K562 (cell line): Measurements from ENCODE around the gene PLD1. TPM values are rescaled to one million over a fixed set of nuclear protein-coding genes. Genes with fewer than 3 reads are reported as not detected.

Source experiments
- ATAC-seq: fragments of 200-7000 bp; cut with Tn5 transposase; 3 replicates; pipeline ENCODE4 v1.9.1; 2020; ENCODE audit warnings: moderate library complexity
- BruUV-seq: library from RNA; stranded (reverse); fragments of 400-500 nt; replicated peaks from 2 replicates; lab custom pipeline; 2021; lab: Mats Ljungman, UMichigan
- CTCF ChIA-PET: fragments of 300-600 bp; formaldehyde crosslinking; extraction: SDS; loops from one replicate; lab custom pipeline; 2021; ENCODE audit warnings: low intra/inter-chr PET ratio; lab: Yijun Ruan, JAX
- POLR2A ChIA-PET: fragments of 300-600, 350-650 bp; sonication (Branson Sonifier 250); formaldehyde crosslinking; extraction: SDS; loops from one replicate; lab custom pipeline; 2021; ENCODE audit warnings: antibody characterized with exemption, inconsistent platforms; lab: Yijun Ruan, JAX
- DNase-seq, 4 experiments: peaks; one replicate each; pipeline versions ENCODE4 v3.0.0 to v3.0.0-alpha.2; 2011 to 2018; ENCODE audit warnings: low spot score in 3 of 4, mixed read lengths in 3 of 4; ENCODE audit errors: extremely low read depth in 1 of 4
- FAIRE-seq: peaks from 2 replicates; lab custom pipeline; 2011; peaks lifted over from hg19 to GRCh38; lab: Jason Lieb, UNC
- H2AFZ ChIP-seq: 2 replicates; pipeline ENCODE4 v1.6.0; 2011; ENCODE audit warnings: low read depth, low read length, control low read depth, inconsistent platforms
- H3K27ac ChIP-seq: fragments of 200-600 bp; 3 replicates; pipeline ENCODE4 v1.8.0; 2011; ENCODE audit warnings: low read depth, mild to moderate bottlenecking, control low read depth, inconsistent platforms, low read length, moderate library complexity, mixed read lengths; ENCODE audit errors: extremely low read depth
- H3K27me3 ChIP-seq, 2 experiments: fragments of 300-600 bp in 1 of 2; 2 replicates in 1 of 2; 3 replicates in 1 of 2; pipeline versions ENCODE4 v1.6.0 to v1.8.0; 2011; ENCODE audit warnings: inconsistent platforms in 2 of 2, low read length in 2 of 2, mild to moderate bottlenecking in 1 of 2, mixed read lengths in 1 of 2, moderate library complexity in 1 of 2; ENCODE audit not compliant: control insufficient read depth in 2 of 2, insufficient read depth in 2 of 2
- H3K36me3 ChIP-seq: fragments of 300-600 bp; 3 replicates; pipeline ENCODE4 v1.8.0; 2011; ENCODE audit warnings: mild to moderate bottlenecking, low read length, inconsistent platforms; ENCODE audit not compliant: control insufficient read depth, insufficient read depth
- H3K4me1 ChIP-seq, 2 experiments: fragments of 200-600 bp in 1 of 2; replicated peaks in 1 of 2; 2 replicates in 1 of 2; 3 replicates in 1 of 2; pipeline versions ENCODE4 v1.5.1 to v1.8.0; 2011; ENCODE audit warnings: inconsistent platforms in 2 of 2, low read length in 2 of 2, mild to moderate bottlenecking in 1 of 2, mixed read lengths in 1 of 2, moderate library complexity in 1 of 2; ENCODE audit not compliant: control insufficient read depth in 2 of 2, insufficient read depth in 2 of 2
- H3K4me2 ChIP-seq: 2 replicates; pipeline ENCODE4 v1.6.1; 2011; ENCODE audit warnings: low read length, control low read depth, inconsistent platforms, mixed read lengths; ENCODE audit not compliant: insufficient read depth
- H3K4me3 ChIP-seq: fragments of 200-600 bp; sonication (generic), shearing (Covaris generic); 2 replicates; pipeline ENCODE4 v1.5.1; 2016; ENCODE audit warnings: control low read depth, inconsistent platforms
- H3K79me2 ChIP-seq: fragments of 200-600 bp; 3 replicates; pipeline ENCODE4 v1.8.0; 2011; ENCODE audit warnings: low read length, inconsistent platforms; ENCODE audit not compliant: control insufficient read depth, insufficient read depth
- H3K9ac ChIP-seq, 2 experiments: 2 replicates each; pipeline versions ENCODE4 v1.6.0 to v1.6.1; 2011; ENCODE audit warnings: low read depth in 2 of 2, low read length in 2 of 2, control low read depth in 1 of 2, inconsistent platforms in 1 of 2, mild to moderate bottlenecking in 1 of 2, mixed read lengths in 1 of 2; ENCODE audit not compliant: insufficient read depth in 1 of 2
- H3K9me1 ChIP-seq: one replicate; pipeline ENCODE4 v1.6.0; 2011; ENCODE audit warnings: inconsistent platforms, mild to moderate bottlenecking, low read length, moderate library complexity; ENCODE audit not compliant: control insufficient read depth, insufficient read depth
- H3K9me3 ChIP-seq: replicated peaks from 2 replicates; pipeline ENCODE4 v1.5.1; 2011; ENCODE audit warnings: low read depth, low read length, inconsistent platforms; ENCODE audit not compliant: control insufficient read depth, insufficient read depth
- H4K20me1 ChIP-seq: replicated peaks from 2 replicates; pipeline ENCODE4 v1.6.1; 2011; ENCODE audit warnings: low read length, inconsistent platforms, mixed read lengths; ENCODE audit not compliant: control insufficient read depth, insufficient read depth
- ATF3 ChIP-seq, 2 experiments: fragments of 450-650 bp in 1 of 2; sonication (generic) in 1 of 2; formaldehyde crosslinking in 1 of 2; IDR thresholded peaks in 1 of 2; conservative IDR thresholded peaks in 1 of 2; 2 replicates each; pipeline versions ENCODE4 v1.6.1 to v1.8.1; 2016 to 2023; ENCODE audit warnings: mild to moderate bottlenecking in 2 of 2, moderate library complexity in 2 of 2, inconsistent platforms in 1 of 2, missing genetic modification reagents in 1 of 2
- CEBPG ChIP-seq, 3 experiments: fragments of 200-800 bp in 1 of 3; sonication (Bioruptor generic) in 1 of 3; sonication (generic) in 1 of 3; formaldehyde crosslinking in 1 of 3; IDR thresholded peaks in 2 of 3; conservative IDR thresholded peaks in 1 of 3; 2 replicates each; pipeline versions ENCODE4 v1.6.1 to v1.8.0; 2016 to 2022; ENCODE audit warnings: missing compliant biosample characterization in 2 of 3, missing genetic modification characterization in 2 of 3, mild to moderate bottlenecking in 1 of 3, missing genetic modification reagents in 1 of 3
- L3MBTL2 ChIP-seq: fragments of 450-650 bp; IDR thresholded peaks from 2 replicates; pipeline ENCODE4 v1.6.1; 2016; ENCODE audit warnings: mild to moderate bottlenecking, moderate library complexity
- MEF2A ChIP-seq: IDR thresholded peaks from 2 replicates; pipeline ENCODE4 v1.6.1; 2011; ENCODE audit warnings: low read depth, mild to moderate bottlenecking, low read length, moderate library complexity; ENCODE audit not compliant: control insufficient read depth
- MEIS2 ChIP-seq: fragments of 450-650 bp; IDR thresholded peaks from 2 replicates; pipeline ENCODE4 v1.6.1; 2014; ENCODE audit warnings: mild to moderate bottlenecking; ENCODE audit not compliant: partially characterized antibody
- MYC ChIP-seq, 2 experiments: fragments of 250-450 bp in 1 of 2; sonication (Bioruptor Pico) in 1 of 2; IDR thresholded peaks; 2 replicates each; pipeline versions ENCODE4 v1.5.1 to v1.6.1; 2012 to 2021; ENCODE audit warnings: low read depth in 2 of 2, borderline replicate concordance in 1 of 2, improper control_type of control experiment in 1 of 2, low read length in 1 of 2, mild to moderate bottlenecking in 1 of 2, moderate library complexity in 1 of 2
- PBX2 ChIP-seq, 2 experiments: IDR thresholded peaks in 1 of 2; conservative IDR thresholded peaks in 1 of 2; 2 replicates each; pipeline ENCODE4 v1.6.1; 2016; ENCODE audit warnings: low read depth in 2 of 2, mild to moderate bottlenecking in 1 of 2, missing compliant biosample characterization in 1 of 2, missing genetic modification characterization in 1 of 2, moderate library complexity in 1 of 2
- RAD21 ChIP-seq, 2 experiments: fragments of 250-450 bp in 1 of 2; fragments of 450-650 bp in 1 of 2; sonication (Bioruptor Pico) in 1 of 2; formaldehyde crosslinking in 1 of 2; IDR thresholded peaks in 1 of 2; conservative IDR thresholded peaks in 1 of 2; 2 replicates each; pipeline versions ENCODE4 v1.4.0 to v1.8.0; 2020 to 2022; ENCODE audit warnings: mild to moderate bottlenecking in 2 of 2, moderate library complexity in 1 of 2
- RBM39 ChIP-seq: fragments of 200-400 bp; formaldehyde crosslinking; optimal IDR thresholded peaks from 2 replicates; pipeline ENCODE3; 2018; ENCODE audit warnings: low read depth, low read length
- WGBS: fragments of 100-300 bp; shearing (Covaris generic); methylation state at CpG from one replicate; pipeline ENCODE4 v1.1.6; 2016; ENCODE audit warnings: low coverage, mixed read lengths; ENCODE audit not compliant: insufficient coverage; ENCODE audit errors: missing lambda C conversion rate; 5-methylcytosine and 5-hydroxymethylcytosine counted together
- in situ Hi-C: fragments of 300-500 bp; cut with MboI; formaldehyde crosslinking; loops from 4 replicates; pipeline ENCODE4 v1.15.0; 2018; ENCODE audit warnings: inconsistent platforms, mixed read lengths
- intact Hi-C: fragments of 100-400 bp; cut with micrococcal nuclease; formaldehyde crosslinking; loops from 2 replicates; pipeline ENCODE4 v1.14.2; 2022
- polyA plus RNA-seq, 8 experiments: library from polyadenylated mRNA; depleted of rRNA in 4 of 8; stranded (reverse) in 5 of 8; unstranded in 3 of 8; fragments of >200 nt; fragmentation: Nextera tagmentation in 2 of 8; fragmentation: Illumina TruSeq in 1 of 8; extraction: Ambion mirVana in 2 of 8; extraction: Trizol in 1 of 8; gene quantifications; 2 replicates each; pipeline versions ENCODE4 v1.2.1 to v1.2.3, GENCODE V29; 2011 to 2014; ENCODE audit warnings: inconsistent platforms in 1 of 8, missing spikeins in 1 of 8
- total RNA-seq, 7 experiments: library from RNA; depleted of rRNA in 6 of 7; stranded (reverse); fragments of >200 nt in 6 of 7; fragmentation: Illumina TruSeq in 2 of 7; extraction: Trizol in 2 of 7; gene quantifications; 2 replicates each; pipeline versions ENCODE4 v1.2.1 to v1.2.3, GENCODE V29; 2011 to 2021; ENCODE audit warnings: low replicate concordance in 1 of 7

Gene PLD1
- total and polyA plus RNA-seq, 9 of the 15 experiments (the other 6 are each of a cell fraction or from before 2014, with no cell fraction given): 8.4 to 26.1 (median 18.6) TPM

GRCh38 chr3:171788546-171789351 is 21.5 kb downstream of the PLD1 start:
- BruUV-seq: no TSS peak
- TF ChIP-seq L3MBTL2 (peak; percentile 51; the same call in 1 of the 2 replicates), MEIS2 (peak; percentile 7), CEBPG (CRISPR knock-in tag; IDR thresholded peaks at IDR 0.05) (no peak), CEBPG (tag; conservative IDR thresholded peaks at IDR 0.05 in 1 of 2, IDR thresholded peaks at IDR 0.05 in 1 of 2) (peak in 1 of 2 experiments; percentile 62; a peak in 2 of 4 replicates), PBX2 (CRISPR knock-in tag; IDR thresholded peaks at IDR 0.05; ENCODE audit: low read depth) (no peak), PBX2 (tag; conservative IDR thresholded peaks at IDR 0.05; ENCODE audit: low read depth) (0 out of 2 replicates have a peak, but pooled peaks have one; percentile 18), RAD21 (CRISPR knock-in tag; conservative IDR thresholded peaks at IDR 0.05 in 1 of 2, IDR thresholded peaks at IDR 0.05 in 1 of 2) (peak in 1 of 2 experiments; percentile 47; a peak in 2 of 4 replicates), RBM39 (no peak), MEF2A (peak; percentile 8; the same call in 1 of the 2 replicates), MYC (IDR thresholded peaks at IDR 0.05; ENCODE audit: low read depth, low read length) (peak; percentile 70), MYC (CRISPR knock-in tag; IDR thresholded peaks at IDR 0.05; ENCODE audit: borderline replicate concordance, low read depth) (no peak), ATF3 (IDR thresholded peaks at IDR 0.05) (peak; percentile 24; the same call in 1 of the 2 replicates), ATF3 (CRISPR knock-in tag; conservative IDR thresholded peaks at IDR 0.05) (no peak)

More at GRCh38 chr3:171788546-171789351, 21.5 kb downstream of the PLD1 start:
- intact Hi-C loops: no loop called here
- ATAC-seq (peak; percentile 52), FAIRE-seq (peak; percentile 70), DNase-seq (peak in 1 of 4 experiments; percentile 46)
- Histone ChIP-seq H3K79me2 (peaks cover 20% of the 10 kb centered on the region), H3K36me3 (peaks cover 6% of the 10 kb centered on the region; the same call in 1 of the 3 replicates), H3K9ac (no peak overlapping the region), H3K4me1 (peaks cover 6 to 28% of the 10 kb centered on the region in 2 experiments; a peak in 4 of 5 replicates), H3K9me3 (no peaks in the 10 kb centered on the region), H4K20me1 (no peaks in the 10 kb centered on the region), H2AFZ (no peak overlapping the region), H3K9me1 (peaks cover 6% of the 10 kb centered on the region), H3K4me3 (no peak overlapping the region), H3K27ac (no peak overlapping the region), H3K4me2 (no peak overlapping the region), H3K27me3 (no peaks in the 10 kb centered on the region)
- in situ Hi-C loops: no loop called here
- ChIA-PET POLR2A (interaction anchor here (1.4 kb wide), 1 partner anchor 16 kb away, joined by 3 read pairs; no protein-coding TSS in a partner anchor), CTCF (interaction anchor here (0.5 kb wide), 1 partner anchor 42 kb away, joined by 3 read pairs; no protein-coding TSS in a partner anchor)
- 47% methylated on average over 6 of the region's 6 CpGs for WGBS
